Measurements from ENCODE around the gene P4HB. TPM values are rescaled to one million over a fixed set of nuclear protein-coding genes. Genes with fewer than 3 reads are reported as not detected.

P4HB gene
- total and polyA plus RNA-seq, 2 experiments from 2014 or later, result 206 to 620 TPM

DNA sequence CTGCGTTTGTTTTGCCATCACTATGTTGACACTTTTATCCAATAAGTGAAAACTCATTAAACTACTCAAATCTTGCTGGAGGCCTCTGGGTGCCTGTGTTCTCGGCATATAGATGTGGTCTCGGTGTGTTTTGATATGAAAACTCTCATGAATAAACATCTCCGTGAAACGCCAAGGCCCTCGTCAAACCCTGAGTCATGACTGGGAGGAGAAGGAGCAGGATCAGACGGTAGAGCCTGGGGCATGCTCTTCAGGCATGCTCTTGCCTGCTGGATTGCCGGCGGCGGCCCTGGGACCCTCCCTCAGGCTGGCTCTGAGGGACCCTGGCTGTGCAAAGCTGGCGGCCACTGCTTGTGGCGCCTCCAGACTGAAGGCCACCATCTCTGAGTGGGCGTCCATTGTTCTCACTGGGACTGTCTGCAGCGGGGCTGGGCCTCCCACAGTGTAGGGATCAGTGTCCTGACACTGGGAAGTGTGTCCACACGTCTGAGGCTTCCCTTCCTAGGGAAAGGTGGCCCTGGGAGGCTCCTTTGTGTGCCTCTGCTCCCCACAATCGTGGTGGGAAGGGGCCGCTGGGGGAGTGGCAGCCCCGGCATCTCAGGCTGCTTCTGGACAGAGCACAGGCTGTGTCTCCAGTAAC is 40.0 kb upstream of the P4HB start:
- Histone ChIP-seq H4K20me1 (replicated peaks; ENCODE audit: insufficient read depth) (0 out of 2 replicates have a peak, but pooled peaks cover 7% of the 10 kb centered on the region), H3K27me3 (ENCODE audit: insufficient read depth) (peaks cover 18% of the 10 kb centered on the region), H3K79me2 (replicated peaks; ENCODE audit: insufficient read depth) (no peaks in the 10 kb centered on the region), H3K4me1 (ENCODE audit: insufficient read depth) (no peaks in the 10 kb centered on the region; the same call in 1 of the 2 replicates), H3K9me2 (ENCODE audit: insufficient read depth) (no peaks in the 10 kb centered on the region), H3K27ac (ENCODE audit: low read depth) (no peak overlapping the region), H3K4me2 (no peak overlapping the region), H3K4me3 (no peak overlapping the region), H3K36me3 (ENCODE audit: insufficient read depth) (peaks cover 19% of the 10 kb centered on the region; the same call in 1 of the 2 replicates), H2AFZ (no peak overlapping the region), H3F3A (replicated peaks; ENCODE audit: low read depth) (peaks cover 15% of the 10 kb centered on the region)
- H3K36me3 Mint-ChIP-seq (ENCODE audit: low read depth), result peaks cover 33% of the 10 kb centered on the region
- H3K4me1 Mint-ChIP-seq, result peaks cover 3% of the 10 kb centered on the region; the same call in 2 of the 3 replicates
- H3K27me3 Mint-ChIP-seq (ENCODE audit: insufficient read depth, low read depth, poor library complexity), result peaks cover 24% of the 10 kb centered on the region
- H3K4me3 Mint-ChIP-seq, result no peak overlapping the region; the same call in 2 of the 3 replicates
- DNase-seq (ENCODE audit: low spot score) (no peak), ATAC-seq (no peak)
- H3K9me3 Mint-ChIP-seq, result no peaks in the 10 kb centered on the region
- TF ChIP-seq NANOG (IDR thresholded peaks at IDR 0.05; ENCODE audit: borderline replicate concordance), result no peak
- TF ChIP-seq, protein P1, sequence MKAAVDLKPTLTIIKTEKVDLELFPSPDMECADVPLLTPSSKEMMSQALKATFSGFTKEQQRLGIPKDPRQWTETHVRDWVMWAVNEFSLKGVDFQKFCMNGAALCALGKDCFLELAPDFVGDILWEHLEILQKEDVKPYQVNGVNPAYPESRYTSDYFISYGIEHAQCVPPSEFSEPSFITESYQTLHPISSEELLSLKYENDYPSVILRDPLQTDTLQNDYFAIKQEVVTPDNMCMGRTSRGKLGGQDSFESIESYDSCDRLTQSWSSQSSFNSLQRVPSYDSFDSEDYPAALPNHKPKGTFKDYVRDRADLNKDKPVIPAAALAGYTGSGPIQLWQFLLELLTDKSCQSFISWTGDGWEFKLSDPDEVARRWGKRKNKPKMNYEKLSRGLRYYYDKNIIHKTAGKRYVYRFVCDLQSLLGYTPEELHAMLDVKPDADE (IDR thresholded peaks at IDR 0.05), result no peak
- TF ChIP-seq EZH2 (IDR thresholded peaks at IDR 0.05; ENCODE audit: low read depth, unreplicated experiment), result no peak
- no peak for TF ChIP-seq ZNF331 (CRISPR knock-in tag; IDR thresholded peaks at IDR 0.05; ENCODE audit: low read depth)
- no peak for TF ChIP-seq POLR2AphosphoS5 (IDR thresholded peaks at IDR 0.05; ENCODE audit: low read depth)
- no peak for TF ChIP-seq REST (IDR thresholded peaks at IDR 0.05; ENCODE audit: unreplicated experiment)
- no peak for TF ChIP-seq STAT1 (IDR thresholded peaks at IDR 0.05; ENCODE audit: unreplicated experiment)
- TF ChIP-seq EZH2phosphoT487 (IDR thresholded peaks at IDR 0.05; ENCODE audit: unreplicated experiment), result no peak
- no peak for TF ChIP-seq ZNF114 (CRISPR knock-in tag; IDR thresholded peaks at IDR 0.05)
- TF ChIP-seq ZNF462 (CRISPR knock-in tag; IDR thresholded peaks at IDR 0.05), result no peak
- TF ChIP-seq CREB1 (CRISPR knock-in tag; IDR thresholded peaks at IDR 0.05; ENCODE audit: low read depth), result no peak
- no peak for TF ChIP-seq CTCF (conservative IDR thresholded peaks at IDR 0.05; ENCODE audit: low read depth in 2 of 2)
- TF ChIP-seq JUNB (IDR thresholded peaks at IDR 0.05; ENCODE audit: unreplicated experiment), result no peak
- no peak overlapping the region for H3K27ac Mint-ChIP-seq

Measured in GM23338 (cell line).